Body of pancreas (tissue), 4 donors: Measurements from ENCODE around the gene PDE9A. TPM values are rescaled to one million over a fixed set of nuclear protein-coding genes. Genes with fewer than 3 reads are reported as not detected.

Experiments used
- ATAC-seq: fragments of 150-250 bp; one replicate; pipeline ENCODE4 v1.9.1; 2016
- DNase-seq, 4 donors: peaks; one replicate each; pipeline ENCODE4 v3.0.0-alpha.2; 2019
- H3K27ac ChIP-seq, 4 donors: fragments of 200-600 bp; sonication (generic); 1 replicate in 3 of 4; 2 replicates in 1 of 4; pipeline versions ENCODE4 v1.5.1 to v1.6.1; 2016 to 2019; ENCODE audit warnings: mild to moderate bottlenecking in 1 of 4, mixed read lengths in 1 of 4, moderate library complexity in 1 of 4
- H3K27me3 ChIP-seq, 2 donors: fragments of 200-600 bp; sonication (generic); one replicate each; pipeline ENCODE4 v1.6.0; 2016; ENCODE audit warnings: mild to moderate bottlenecking in 1 of 2
- H3K36me3 ChIP-seq, 2 donors: fragments of 200-600 bp; sonication (generic); replicated peaks in 1 of 2; 2 replicates each; pipeline ENCODE4 v1.5.1; 2016; ENCODE audit warnings: low read depth in 2 of 2; ENCODE audit not compliant: insufficient read depth in 1 of 2
- H3K4me1 ChIP-seq: fragments of 200-600 bp; sonication (generic); one replicate; pipeline ENCODE4 v1.6.0; 2016
- H3K4me3 ChIP-seq, 2 donors: fragments of 200-600 bp; sonication (generic); 1 replicate in 1 of 2; 2 replicates in 1 of 2; pipeline ENCODE4 v1.5.1; 2016 to 2019
- H3K9me3 ChIP-seq, 3 donors: fragments of 200-600 bp; sonication (generic); 1 replicate in 2 of 3; 2 replicates in 1 of 3; pipeline ENCODE4 v1.5.1; 2016
- CTCF ChIP-seq, 7 experiments: fragments of 450-650 bp in 4 of 7; fragments of 200-600 bp in 3 of 7; sonication (generic) in 3 of 7; IDR thresholded peaks; one replicate each; pipeline ENCODE4 v1.5.1; 2016 to 2019; ENCODE audit warnings: antibody characterized with exemption in 7 of 7
- POLR2A ChIP-seq, 3 donors: fragments of 450-650 bp; IDR thresholded peaks; one replicate each; pipeline ENCODE4 v1.6.1; 2016; ENCODE audit warnings: antibody characterized with exemption in 3 of 3, mild to moderate bottlenecking in 2 of 3
- WGBS, 2 donors: methylation state at CpG; one replicate each; pipeline ENCODE4 v1.1.5; 2017; 5-methylcytosine and 5-hydroxymethylcytosine counted together
- intact Hi-C: fragments of 100-400 bp; cut with DNase I; formaldehyde crosslinking; loops from one replicate; pipeline ENCODE4 v1.15.1; 2023
- total RNA-seq, 2 donors: library from RNA; depleted of rRNA; stranded (reverse); fragments of >200 nt; gene quantifications; one replicate each; pipeline ENCODE4 v1.1.0, GENCODE V29; 2016

The PDE9A gene
- total RNA-seq, 2 donors from 2014 or later = 5.2 to 7.9 TPM

DNA sequence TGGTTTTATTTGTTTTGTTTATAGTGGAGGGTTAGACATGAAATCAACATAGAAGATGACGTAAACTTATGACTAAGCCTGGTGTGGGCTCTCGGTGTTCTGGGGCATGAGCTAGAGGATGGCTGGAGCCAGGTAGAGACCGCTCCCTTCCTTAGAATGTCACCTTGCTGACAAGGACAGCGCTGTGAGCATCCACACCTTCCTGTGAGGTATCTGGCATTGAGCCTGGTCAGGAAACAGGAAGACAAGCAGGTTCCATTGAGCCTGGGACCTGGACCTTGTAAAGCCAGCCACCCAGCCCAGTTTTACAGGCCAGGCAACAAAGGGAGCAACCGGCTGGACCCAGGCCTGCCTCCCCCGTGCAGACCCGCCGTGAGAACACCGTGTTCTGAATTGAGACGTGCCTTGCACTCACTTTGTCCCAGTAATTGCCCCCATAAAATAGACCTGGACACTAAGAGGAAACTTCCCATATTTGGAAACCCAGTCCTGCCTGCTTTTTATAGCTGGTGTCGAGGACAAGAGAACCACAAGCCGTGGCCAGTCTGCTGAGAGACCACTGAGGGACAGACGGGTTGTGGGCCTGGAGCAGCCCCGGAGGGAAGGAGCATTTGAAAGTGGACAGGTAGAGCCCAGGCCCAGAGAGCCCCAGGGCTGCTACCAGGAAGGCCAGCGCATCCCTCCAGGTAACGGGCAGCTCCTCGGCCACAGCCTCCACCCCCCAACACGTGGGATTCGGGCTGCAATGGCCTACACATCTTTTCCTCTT, 78.0 kb downstream of the PDE9A start:
- intact Hi-C loops = no loop called here
- Histone ChIP-seq H3K9me3 (no peaks in the 10 kb centered on the region), H3K4me1 (peaks cover 37% of the 10 kb centered on the region), H3K27ac (peak overlapping the region in 3 of 4 donors; percentile 47 to 72 (median 66)), H3K4me3 (no peak overlapping the region), H3K27me3 (no peaks in the 10 kb centered on the region), H3K36me3 (no peaks in the 10 kb centered on the region)
- DNase-seq (peak in 3 of 4 donors; percentile 48 to 64 (median 63)), ATAC-seq (peak; percentile 30)
- TF ChIP-seq POLR2A (IDR thresholded peaks at IDR 0.05) = no peak
- no peak for TF ChIP-seq CTCF (IDR thresholded peaks at IDR 0.05)
- WGBS, 2 donors = 73 to 75% methylated on average over 19 of the region's 19 CpGs

- 85 to 90% methylated on average over 6 to 12 of the region's 12 CpGs for WGBS, 2 donors
- intact Hi-C loops = no loop called here
- DNase-seq (no peak), ATAC-seq (no peak)
- peak overlapping the region in 3 of 4 donors; percentile 47 to 72 (median 66) for H3K27ac ChIP-seq
- H3K27me3 ChIP-seq = no peaks in the 10 kb centered on the region
- H3K4me3 ChIP-seq = no peak overlapping the region
- peaks cover 38% of the 10 kb centered on the region for H3K4me1 ChIP-seq
- no peaks in the 10 kb centered on the region for H3K9me3 ChIP-seq
- H3K36me3 ChIP-seq = no peaks in the 10 kb centered on the region
- TF ChIP-seq POLR2A (IDR thresholded peaks at IDR 0.05) = no peak
- TF ChIP-seq CTCF (IDR thresholded peaks at IDR 0.05) = no peak
Observed at GRCh38 chr21:42732033-42732410, 78.6 kb downstream of the PDE9A start.

GRCh38 chr21:42733037-42733627, 79.7 kb downstream of the PDE9A start:
- ATAC-seq (peak; percentile 41), DNase-seq (no peak)
- no peaks in the 10 kb centered on the region for H3K27me3 ChIP-seq
- intact Hi-C loops = no loop called here
- H3K9me3 ChIP-seq = no peaks in the 10 kb centered on the region
- WGBS, 2 donors = 51 to 54% methylated on average over 7 of the region's 7 CpGs
- no peaks in the 10 kb centered on the region for H3K36me3 ChIP-seq
- TF ChIP-seq POLR2A (IDR thresholded peaks at IDR 0.05) (no peak), CTCF (IDR thresholded peaks at IDR 0.05) (no peak)
- H3K4me1 ChIP-seq = peaks cover 49% of the 10 kb centered on the region
- H3K4me3 ChIP-seq = no peak overlapping the region
- H3K27ac ChIP-seq = peak overlapping the region; percentile 39 to 72 (median 56)

DNA sequence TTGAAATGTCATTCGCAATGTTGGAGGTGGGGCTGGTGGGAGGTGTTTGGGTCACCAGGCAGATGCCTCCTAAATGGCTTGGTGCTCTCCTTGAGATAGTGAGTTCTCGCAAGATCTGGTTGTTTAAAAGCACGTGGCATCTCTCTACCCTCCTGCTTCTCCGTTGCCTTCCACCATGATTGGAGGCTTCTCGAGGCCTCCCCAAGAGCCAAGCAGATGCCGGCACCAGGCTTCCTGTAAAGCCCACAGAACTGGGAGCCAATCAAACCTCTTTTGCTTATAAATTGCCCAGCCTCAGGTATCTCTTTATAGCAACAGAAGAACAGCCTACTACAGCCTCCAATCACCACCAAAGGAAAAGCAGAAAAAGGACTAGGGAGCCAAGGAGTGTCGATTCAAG, 80.5 kb downstream of the PDE9A start:
- H3K27me3 ChIP-seq = no peaks in the 10 kb centered on the region
- H3K9me3 ChIP-seq = no peaks in the 10 kb centered on the region
- peak overlapping the region in 3 of 4 donors; percentile 27 to 72 (median 66) for H3K27ac ChIP-seq
- no peak overlapping the region for H3K4me3 ChIP-seq
- no peak for TF ChIP-seq CTCF (IDR thresholded peaks at IDR 0.05)
- TF ChIP-seq POLR2A (IDR thresholded peaks at IDR 0.05) = no peak
- ATAC-seq = no peak
- DNase-seq = no peak
- peaks cover 56% of the 10 kb centered on the region for H3K4me1 ChIP-seq
- 72 to 80% methylated on average over 7 of the region's 7 CpGs for WGBS, 2 donors
- H3K36me3 ChIP-seq = no peaks in the 10 kb centered on the region
- intact Hi-C loops = no loop called here
